Mesenchymal stem cell (in vitro differentiated cells and primary cell): ENCODE data around the gene KYAT1.

Experiments used
- DNase-seq: peaks from one replicate; pipeline ENCODE4 v3.0.0-alpha.2; 2013
- H2AFZ ChIP-seq: one replicate; pipeline ENCODE4 v1.6.1; 2013; ENCODE audit warnings: low read depth, mild to moderate bottlenecking, control low read depth, inconsistent platforms, low read length, moderate library complexity
- H2AK5ac ChIP-seq: 2 replicates; pipeline ENCODE4 v1.6.1; 2013; ENCODE audit warnings: low read length, moderate library complexity, mild to moderate bottlenecking, inconsistent platforms; ENCODE audit not compliant: severe bottlenecking
- H2BK120ac ChIP-seq: one replicate; pipeline ENCODE4 v1.6.1; 2013; ENCODE audit warnings: low read depth, mild to moderate bottlenecking, inconsistent platforms, low read length, moderate library complexity
- H2BK12ac ChIP-seq, 2 experiments: one replicate each; pipeline ENCODE4 v1.6.1; 2013; ENCODE audit warnings: inconsistent platforms in 2 of 2, low read length in 2 of 2, mild to moderate bottlenecking in 2 of 2, moderate library complexity in 2 of 2, control low read depth in 1 of 2
- H2BK15ac ChIP-seq: one replicate; pipeline ENCODE4 v1.6.1; 2013; ENCODE audit warnings: mild to moderate bottlenecking, low read depth, inconsistent platforms; ENCODE audit not compliant: poor library complexity, severe bottlenecking
- H2BK5ac ChIP-seq: 2 replicates; pipeline ENCODE4 v1.6.1; 2013; ENCODE audit warnings: low read depth, mild to moderate bottlenecking, low read length, control low read depth, inconsistent platforms; ENCODE audit not compliant: poor library complexity, severe bottlenecking
- H3K14ac ChIP-seq, 2 experiments: one replicate each; pipeline ENCODE4 v1.6.1; 2013; ENCODE audit warnings: inconsistent platforms in 2 of 2, low read length in 2 of 2, control low read depth in 1 of 2, mild to moderate bottlenecking in 1 of 2, moderate library complexity in 1 of 2
- H3K18ac ChIP-seq, 2 experiments: one replicate each; pipeline ENCODE4 v1.6.1; 2013; ENCODE audit warnings: inconsistent platforms in 2 of 2, low read length in 2 of 2, control low read depth in 1 of 2, low read depth in 1 of 2, mild to moderate bottlenecking in 1 of 2
- H3K23ac ChIP-seq, 2 experiments: one replicate each; pipeline ENCODE4 v1.6.1; 2013; ENCODE audit warnings: inconsistent platforms in 2 of 2, low read length in 2 of 2, mild to moderate bottlenecking in 2 of 2, moderate library complexity in 2 of 2, control low read depth in 1 of 2
- H3K27ac ChIP-seq: 2 replicates; pipeline ENCODE4 v1.5.1; 2013; ENCODE audit warnings: mild to moderate bottlenecking, moderate library complexity, low read length, control low read depth, inconsistent platforms; ENCODE audit not compliant: poor library complexity, severe bottlenecking
- H3K27me3 ChIP-seq, 2 experiments: 2 replicates each; pipeline versions ENCODE4 v1.6.1 to v1.7.0; 2013; ENCODE audit warnings: low read length in 2 of 2, mild to moderate bottlenecking in 2 of 2, moderate library complexity in 2 of 2, control low read depth in 1 of 2, inconsistent platforms in 1 of 2; ENCODE audit not compliant: control insufficient read depth in 1 of 2, insufficient read depth in 1 of 2
- H3K36me3 ChIP-seq, 2 experiments: 2 replicates each; pipeline versions ENCODE4 v1.6.1 to v1.7.0; 2013; ENCODE audit warnings: low read length in 2 of 2, control low read depth in 1 of 2, inconsistent platforms in 1 of 2, low read depth in 1 of 2, mild to moderate bottlenecking in 1 of 2; ENCODE audit not compliant: insufficient read depth in 2 of 2, control insufficient read depth in 1 of 2
- H3K4ac ChIP-seq, 2 experiments: one replicate each; pipeline ENCODE4 v1.6.1; 2013; ENCODE audit warnings: inconsistent platforms in 2 of 2, low read length in 2 of 2, mild to moderate bottlenecking in 2 of 2, moderate library complexity in 2 of 2, control low read depth in 1 of 2, low read depth in 1 of 2
- H3K4me1 ChIP-seq: 2 replicates; pipeline ENCODE4 v1.6.1; 2013; ENCODE audit warnings: low read depth, low read length, control low read depth; ENCODE audit not compliant: control insufficient read depth, insufficient read depth
- H3K4me2 ChIP-seq: 2 replicates; pipeline ENCODE4 v1.6.1; 2013; ENCODE audit warnings: low read length, mild to moderate bottlenecking, inconsistent platforms; ENCODE audit not compliant: poor library complexity, severe bottlenecking
- H3K4me3 ChIP-seq, 2 experiments: 2 replicates each; pipeline versions ENCODE4 v1.5.1 to v1.7.0; 2013; ENCODE audit warnings: low read length in 2 of 2, mild to moderate bottlenecking in 2 of 2, control low read depth in 1 of 2, low read depth in 1 of 2; ENCODE audit not compliant: insufficient read depth in 1 of 2
- H3K79me1 ChIP-seq: replicated peaks from 2 replicates; pipeline ENCODE4 v1.6.1; 2013; ENCODE audit warnings: mild to moderate bottlenecking, control low read depth, low read length, inconsistent platforms; ENCODE audit not compliant: poor library complexity, severe bottlenecking
- H3K9ac ChIP-seq: 2 replicates; pipeline ENCODE4 v1.7.0; 2013; ENCODE audit warnings: mild to moderate bottlenecking, low read length, moderate library complexity
- H3K9me3 ChIP-seq: 2 replicates; pipeline ENCODE4 v1.7.0; 2013; ENCODE audit warnings: mild to moderate bottlenecking, low read length; ENCODE audit not compliant: control insufficient read depth
- H4K8ac ChIP-seq: one replicate; pipeline ENCODE4 v1.6.1; 2013; ENCODE audit warnings: inconsistent platforms, mild to moderate bottlenecking, low read length, moderate library complexity
- H4K91ac ChIP-seq: one replicate; pipeline ENCODE4 v1.6.1; 2013; ENCODE audit warnings: mild to moderate bottlenecking, low read length, inconsistent platforms
- WGBS: methylation state at CpG from one replicate; pipeline ENCODE4 v1.1.7; 2013; ENCODE audit warnings: mixed read lengths; 5-methylcytosine and 5-hydroxymethylcytosine counted together

KYAT1 gene

DNA sequence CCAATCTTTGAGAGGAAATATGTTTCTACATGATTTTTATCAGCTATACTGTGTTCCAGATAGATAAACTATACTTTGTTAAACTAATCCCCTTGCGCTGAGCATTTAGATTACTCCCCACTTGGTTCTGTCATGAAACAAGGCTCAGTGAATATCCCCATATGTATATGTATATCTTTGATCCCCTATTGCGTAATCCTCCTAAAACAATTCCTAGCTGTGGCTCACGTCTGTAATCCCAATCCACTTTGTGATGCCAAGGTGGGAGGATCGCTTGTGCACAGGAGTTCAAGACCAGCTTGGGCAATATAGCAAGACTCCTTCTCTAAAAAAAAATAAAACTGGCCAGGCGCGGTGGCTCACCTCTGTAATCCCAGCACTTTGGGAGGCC, 41.7 kb upstream of the KYAT1 start:
- no peak for DNase-seq
- Histone ChIP-seq H4K91ac (no peak overlapping the region), H3K18ac (no peak overlapping the region), H3K27me3 (no peaks in the 10 kb centered on the region), H3K27ac (no peak overlapping the region), H3K36me3 (peaks cover 0 to 18% of the 10 kb centered on the region in 2 experiments), H3K9me3 (no peaks in the 10 kb centered on the region), H2AFZ (no peak overlapping the region), H2BK5ac (no peak overlapping the region), H2AK5ac (no peak overlapping the region), H4K8ac (no peak overlapping the region), H3K4ac (peak overlapping the region in 1 of 2 experiments; percentile 13), H3K14ac (no peak overlapping the region), H3K9ac (no peak overlapping the region), H3K4me2 (no peak overlapping the region), H2BK12ac (no peak overlapping the region), H3K79me1 (peaks cover 20% of the 10 kb centered on the region), H2BK15ac (no peak overlapping the region), H2BK120ac (no peak overlapping the region), H3K4me1 (peaks cover 18% of the 10 kb centered on the region), H3K23ac (no peak overlapping the region), H3K4me3 (no peak overlapping the region)
- 98% methylated on average over 6 of the region's 6 CpGs for WGBS

DNA sequence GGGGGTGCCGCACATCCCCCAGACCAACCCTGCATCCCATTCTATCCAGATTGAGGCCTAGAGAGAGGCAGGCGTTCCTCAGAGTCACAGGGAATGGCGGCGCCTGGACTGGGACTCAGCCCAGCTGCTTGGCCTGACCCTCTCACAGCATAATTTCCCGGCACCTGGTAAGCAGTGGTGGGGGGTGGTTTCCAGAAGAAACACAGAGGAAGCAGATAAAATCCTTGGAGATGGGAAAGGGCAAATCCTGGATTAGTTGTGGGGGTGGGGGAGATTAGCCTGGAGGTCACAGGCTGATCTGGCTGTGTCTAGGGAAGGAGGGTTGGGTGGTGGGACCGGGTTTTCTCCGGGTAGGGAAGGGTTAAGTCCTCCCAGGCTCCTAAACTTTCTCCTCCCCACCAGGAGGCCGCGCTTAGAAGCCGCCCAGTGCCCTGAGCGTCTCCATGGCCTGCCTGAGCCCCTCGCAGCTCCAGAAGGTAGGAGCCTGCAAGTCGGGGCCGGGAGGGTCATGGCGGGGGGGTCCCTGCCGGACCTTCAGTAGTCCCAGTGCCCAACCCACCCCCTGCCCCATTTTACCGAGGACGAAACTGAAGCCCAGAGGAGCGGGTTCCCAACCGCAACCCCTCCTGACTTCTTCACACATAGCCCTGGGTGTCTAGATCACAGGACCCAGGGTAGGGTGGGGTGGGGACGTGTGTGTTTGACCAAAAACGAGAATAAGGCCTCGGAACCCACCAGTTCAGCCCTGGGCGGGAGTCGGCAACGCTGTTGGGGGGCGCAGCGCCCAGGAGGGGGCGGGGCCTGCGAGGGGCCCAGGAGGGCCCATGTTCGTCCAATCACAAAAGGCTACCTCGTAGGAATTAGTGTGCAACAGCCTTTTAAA, 40.4 kb upstream of the KYAT1 start:
- Histone ChIP-seq H3K4me2 (peak overlapping the region; percentile 64), H3K9ac (peak overlapping the region; percentile 88), H3K27me3 (no peaks in the 10 kb centered on the region), H2AFZ (peak overlapping the region; percentile 20), H3K4me3 (peak overlapping the region; percentile 59 to 78), H3K14ac (no peak overlapping the region), H3K79me1 (peaks cover 23% of the 10 kb centered on the region), H2BK5ac (no peak overlapping the region), H4K91ac (peak overlapping the region; percentile 81), H2AK5ac (no peak overlapping the region), H3K4me1 (peaks cover 20% of the 10 kb centered on the region), H4K8ac (peak overlapping the region; percentile 71), H3K23ac (no peak overlapping the region), H2BK15ac (peak overlapping the region; percentile 49), H2BK12ac (peak overlapping the region in 1 of 2 experiments; percentile 35), H3K18ac (peak overlapping the region; percentile 69 to 78), H2BK120ac (peak overlapping the region; percentile 99), H3K36me3 (peaks cover 9 to 30% of the 10 kb centered on the region in 2 experiments), H3K27ac (peak overlapping the region; percentile 73), H3K4ac (peak overlapping the region; percentile 61 to 80), H3K9me3 (no peaks in the 10 kb centered on the region)
- DNase-seq: peak; percentile 78
- 4% methylated on average over 25 of the region's 32 CpGs for WGBS

DNA sequence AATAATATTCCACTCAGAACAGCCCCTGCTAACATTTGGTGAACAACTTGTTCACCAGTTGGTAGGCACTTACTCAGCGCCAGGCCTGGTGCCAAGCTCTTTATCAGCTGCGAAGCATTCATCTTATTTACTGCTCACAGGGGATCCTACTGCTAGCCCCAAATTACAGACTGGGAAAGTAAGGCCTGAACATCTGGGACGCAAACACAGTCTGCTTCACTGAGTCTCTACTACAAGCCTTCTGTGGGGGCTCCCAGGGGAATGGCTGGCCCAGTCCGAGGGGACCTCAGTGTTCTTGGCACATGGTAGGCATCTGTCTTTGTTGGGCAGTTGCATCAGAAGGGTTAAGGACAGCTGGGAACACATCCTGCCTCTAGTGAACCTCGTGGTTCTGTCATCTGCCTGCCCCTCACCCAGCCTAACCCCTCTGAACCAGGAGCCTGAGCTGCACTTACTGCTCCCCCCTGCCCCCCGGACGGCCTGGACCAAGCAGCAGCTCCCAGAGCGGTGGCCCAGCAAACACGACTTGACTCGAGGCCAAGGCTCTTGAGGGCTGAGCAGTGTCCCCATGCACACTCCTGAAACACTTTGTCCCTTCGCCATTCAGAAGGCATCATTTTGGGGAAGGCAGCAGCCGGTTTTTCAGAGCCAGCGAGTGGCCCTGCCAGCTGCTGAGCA, 38.8 kb upstream of the KYAT1 start, which contains the start of gene PHYHD1:
PHYHD1 (plus strand) TSS at position 602 of the 678 bp plus-strand sequence. CDS start 1,342 bp downstream, outside the sequence.
- Histone ChIP-seq H3K4me1 (peaks cover 25% of the 10 kb centered on the region), H3K4me2 (no peak within 1 kb of the TSS), H3K79me1 (peaks cover 23% of the 10 kb centered on the region), H2BK120ac (peak within 1 kb of the TSS; percentile 99), H3K4ac (peak within 1 kb of the TSS; percentile 42 to 80), H2BK15ac (peak within 1 kb of the TSS; percentile 57), H3K23ac (no peak within 1 kb of the TSS), H4K8ac (peak within 1 kb of the TSS; percentile 97), H2BK5ac (no peak within 1 kb of the TSS), H2AFZ (no peak within 1 kb of the TSS), H3K27ac (peak within 1 kb of the TSS; percentile 33), H2AK5ac (peak within 1 kb of the TSS; percentile 17), H2BK12ac (peak within 1 kb of the TSS; percentile 50 to 92), H3K9ac (peak within 1 kb of the TSS; percentile 88), H3K9me3 (no peaks in the 10 kb centered on the region), H3K27me3 (no peaks in the 10 kb centered on the region), H3K18ac (peak within 1 kb of the TSS; percentile 40 to 77), H3K4me3 (peak within 1 kb of the TSS in 1 of 2 experiments; percentile 78), H3K14ac (no peak within 1 kb of the TSS), H4K91ac (peak within 1 kb of the TSS; percentile 73), H3K36me3 (peaks cover 15 to 41% of the 10 kb centered on the region in 2 experiments)
- WGBS: 66% methylated on average over 13 of the region's 13 CpGs
- DNase-seq: peak; percentile 29
